Type B pancreatic cell (in vitro differentiated cells): ENCODE results near the gene LTB4R. TPM values are rescaled to one million over a fixed set of nuclear protein-coding genes. Genes with fewer than 3 reads are reported as not detected.
A peak's percentile ranks its signal among the peaks of the same experiment; 100 is the strongest.

Source experiments
- DNase-seq: peaks from one replicate; pipeline ENCODE4 v3.0.0; 2021; ENCODE audit warnings: mixed read lengths; ENCODE audit not compliant: unreplicated experiment; ENCODE audit errors: extremely low spot score
- H3K27ac Mint-ChIP-seq: 2 replicates; pipeline ENCODE4 v1.8.0; 2021; ENCODE audit warnings: mild to moderate bottlenecking, mixed read lengths
- H3K27me3 Mint-ChIP-seq: 2 replicates; pipeline ENCODE4 v1.8.0; 2021; ENCODE audit warnings: mixed read lengths
- H3K36me3 Mint-ChIP-seq: 2 replicates; pipeline ENCODE4 v1.8.0; 2021; ENCODE audit warnings: mixed read lengths
- H3K4me1 Mint-ChIP-seq: one replicate; pipeline ENCODE4 v1.8.0; 2021; ENCODE audit warnings: mixed read lengths; ENCODE audit not compliant: unreplicated experiment
- H3K4me3 Mint-ChIP-seq: 2 replicates; pipeline ENCODE4 v1.8.0; 2021; ENCODE audit warnings: mild to moderate bottlenecking, mixed read lengths
- H3K9me3 Mint-ChIP-seq: 2 replicates; pipeline ENCODE4 v1.8.0; 2021; ENCODE audit warnings: mixed read lengths
- total RNA-seq: library from RNA; stranded (reverse); gene quantifications from 2 replicates; pipeline ENCODE4 v1.2.1, GENCODE V29; 2021; ENCODE audit warnings: low replicate concordance
- TF ChIP-seq, protein P1 (sequence below): fragments of 200-600 bp; sonication (generic); conservative IDR thresholded peaks from 2 replicates; pipeline ENCODE4 v1.5.0; 2021; ENCODE audit warnings: antibody characterized with exemption, mild to moderate bottlenecking

LTB4R gene
- total RNA-seq, 1 donor from 2014 or later: 8.8 TPM

- no peaks in the 10 kb centered on the region for H3K9me3 Mint-ChIP-seq
- no peak for DNase-seq
- H3K4me1 Mint-ChIP-seq: peaks cover 8% of the 10 kb centered on the region
- H3K27me3 Mint-ChIP-seq: no peaks in the 10 kb centered on the region
- no peak overlapping the region for H3K27ac Mint-ChIP-seq
- H3K36me3 Mint-ChIP-seq: peaks cover 7% of the 10 kb centered on the region
- no peak overlapping the region for H3K4me3 Mint-ChIP-seq
- TF ChIP-seq, protein P1, sequence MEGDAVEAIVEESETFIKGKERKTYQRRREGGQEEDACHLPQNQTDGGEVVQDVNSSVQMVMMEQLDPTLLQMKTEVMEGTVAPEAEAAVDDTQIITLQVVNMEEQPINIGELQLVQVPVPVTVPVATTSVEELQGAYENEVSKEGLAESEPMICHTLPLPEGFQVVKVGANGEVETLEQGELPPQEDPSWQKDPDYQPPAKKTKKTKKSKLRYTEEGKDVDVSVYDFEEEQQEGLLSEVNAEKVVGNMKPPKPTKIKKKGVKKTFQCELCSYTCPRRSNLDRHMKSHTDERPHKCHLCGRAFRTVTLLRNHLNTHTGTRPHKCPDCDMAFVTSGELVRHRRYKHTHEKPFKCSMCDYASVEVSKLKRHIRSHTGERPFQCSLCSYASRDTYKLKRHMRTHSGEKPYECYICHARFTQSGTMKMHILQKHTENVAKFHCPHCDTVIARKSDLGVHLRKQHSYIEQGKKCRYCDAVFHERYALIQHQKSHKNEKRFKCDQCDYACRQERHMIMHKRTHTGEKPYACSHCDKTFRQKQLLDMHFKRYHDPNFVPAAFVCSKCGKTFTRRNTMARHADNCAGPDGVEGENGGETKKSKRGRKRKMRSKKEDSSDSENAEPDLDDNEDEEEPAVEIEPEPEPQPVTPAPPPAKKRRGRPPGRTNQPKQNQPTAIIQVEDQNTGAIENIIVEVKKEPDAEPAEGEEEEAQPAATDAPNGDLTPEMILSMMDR: no peak
Measured at GRCh38 chr14:24292118-24292807, 19.0 kb upstream of the LTB4R start.

- Mint-ChIP-seq H3K36me3 (peaks cover 7% of the 10 kb centered on the region), H3K4me3 (no peak overlapping the region), H3K4me1 (peaks cover 13% of the 10 kb centered on the region), H3K9me3 (no peaks in the 10 kb centered on the region), H3K27ac (no peak overlapping the region), H3K27me3 (no peaks in the 10 kb centered on the region)
- TF ChIP-seq, protein P1: no peak
- DNase-seq: no peak
Measured at GRCh38 chr14:24293525-24293924, 17.8 kb upstream of the LTB4R start.

DNA sequence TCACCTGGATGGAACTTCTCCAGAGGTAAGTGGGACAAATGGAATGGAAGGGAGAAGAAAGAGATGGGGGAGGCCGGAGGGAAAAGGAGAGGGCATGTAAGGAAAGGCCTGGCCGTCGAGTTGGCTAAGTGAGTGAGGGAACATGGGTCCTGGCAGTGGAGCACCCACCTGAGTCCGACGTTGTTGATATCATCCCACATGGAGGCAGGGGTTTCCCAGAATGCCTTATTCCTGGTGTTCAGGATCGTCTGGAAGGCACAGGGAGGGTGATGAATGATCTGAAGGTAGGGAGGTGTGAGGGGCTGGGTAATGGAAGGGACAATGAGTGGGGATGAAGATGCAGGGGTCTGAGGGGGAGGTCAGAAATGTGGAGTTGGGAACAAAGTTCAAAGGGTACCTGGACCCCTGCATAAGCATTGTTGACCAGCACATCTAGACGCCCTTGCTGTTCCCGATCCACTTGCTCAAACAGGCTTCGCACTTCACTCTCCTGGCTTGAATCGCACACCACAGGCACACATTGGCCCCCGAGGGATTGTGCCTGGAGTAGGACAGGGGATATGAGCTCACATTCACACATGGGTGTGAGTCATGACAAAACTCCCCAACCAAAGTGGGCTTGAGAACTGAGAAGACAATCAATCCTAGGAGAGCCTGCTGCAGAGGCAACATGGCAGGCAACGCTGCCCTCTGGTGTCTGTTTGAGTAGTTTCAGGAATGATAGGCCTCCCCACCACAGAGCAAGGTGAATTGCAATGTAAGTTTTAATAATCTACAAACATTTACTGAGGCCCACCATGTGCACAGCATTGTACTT is 14.8 kb upstream of the LTB4R start:
- TF ChIP-seq, protein P1: peak; percentile 84
- Mint-ChIP-seq H3K36me3 (peaks cover 4% of the 10 kb centered on the region), H3K27ac (peak overlapping the region; percentile 83), H3K9me3 (no peaks in the 10 kb centered on the region), H3K4me1 (peaks cover 32% of the 10 kb centered on the region), H3K4me3 (peak overlapping the region; percentile 35), H3K27me3 (no peaks in the 10 kb centered on the region)
- no peak for DNase-seq

GRCh38 chr14:24297190-24297964 is 13.9 kb upstream of the LTB4R start:
- no peak for DNase-seq
- H3K9me3 Mint-ChIP-seq: no peaks in the 10 kb centered on the region
- peak overlapping the region; percentile 83 for H3K27ac Mint-ChIP-seq
- TF ChIP-seq, protein P1: peak; percentile 54
- H3K4me1 Mint-ChIP-seq: peaks cover 33% of the 10 kb centered on the region
- no peaks in the 10 kb centered on the region for H3K27me3 Mint-ChIP-seq
- H3K4me3 Mint-ChIP-seq: peak overlapping the region; percentile 64
- H3K36me3 Mint-ChIP-seq: peaks cover 4% of the 10 kb centered on the region

- H3K4me3 Mint-ChIP-seq: peak overlapping the region; percentile 95
- H3K4me1 Mint-ChIP-seq: peaks cover 33% of the 10 kb centered on the region
- peaks cover 4% of the 10 kb centered on the region for H3K36me3 Mint-ChIP-seq
- H3K27ac Mint-ChIP-seq: peak overlapping the region; percentile 98
- no peaks in the 10 kb centered on the region for H3K9me3 Mint-ChIP-seq
- DNase-seq: no peak
- TF ChIP-seq, protein P1: no peak
- no peaks in the 10 kb centered on the region for H3K27me3 Mint-ChIP-seq
Measured at GRCh38 chr14:24298892-24299254, 12.4 kb upstream of the LTB4R start.
